Effector memory CD4-positive, alpha-beta T cell (primary cell): ENCODE measurements around the gene SLC35E2B.
"Not testable (repeated sequence)": the region's sequence is repeated elsewhere in the genome, so short reads cannot be mapped to it uniquely, and the experiment has no call there.

Experiments used
- DNase-seq, 3 donors: peaks; one replicate each; pipeline ENCODE4 v3.0.0-alpha.2; 2020
- H3K27ac ChIP-seq: 2 replicates; pipeline ENCODE4 v1.7.0; 2013; ENCODE audit warnings: mild to moderate bottlenecking, low read length, moderate library complexity; ENCODE audit not compliant: insufficient read depth, poor library complexity, severe bottlenecking
- H3K27me3 ChIP-seq: replicated peaks from 2 replicates; pipeline ENCODE4 v1.7.0; 2013; ENCODE audit warnings: mild to moderate bottlenecking, low read length; ENCODE audit not compliant: insufficient read depth, control insufficient read depth, poor library complexity, severe bottlenecking
- H3K36me3 ChIP-seq: 2 replicates; pipeline ENCODE4 v1.7.0; 2013; ENCODE audit warnings: mild to moderate bottlenecking, low read length, moderate library complexity; ENCODE audit not compliant: control insufficient read depth, insufficient read depth
- H3K4me1 ChIP-seq: 2 replicates; pipeline ENCODE4 v1.7.0; 2013; ENCODE audit warnings: low read length, mild to moderate bottlenecking; ENCODE audit not compliant: control insufficient read depth, insufficient read depth, poor library complexity, severe bottlenecking
- H3K4me3 ChIP-seq: 2 replicates; pipeline ENCODE4 v1.7.0; 2013; ENCODE audit warnings: low read length, low read depth, mild to moderate bottlenecking; ENCODE audit not compliant: insufficient read depth, poor library complexity, severe bottlenecking
- H3K9me3 ChIP-seq: 2 replicates; pipeline ENCODE4 v1.7.0; 2013; ENCODE audit warnings: mild to moderate bottlenecking, low read length, moderate library complexity; ENCODE audit not compliant: control insufficient read depth

The SLC35E2B gene

DNA sequence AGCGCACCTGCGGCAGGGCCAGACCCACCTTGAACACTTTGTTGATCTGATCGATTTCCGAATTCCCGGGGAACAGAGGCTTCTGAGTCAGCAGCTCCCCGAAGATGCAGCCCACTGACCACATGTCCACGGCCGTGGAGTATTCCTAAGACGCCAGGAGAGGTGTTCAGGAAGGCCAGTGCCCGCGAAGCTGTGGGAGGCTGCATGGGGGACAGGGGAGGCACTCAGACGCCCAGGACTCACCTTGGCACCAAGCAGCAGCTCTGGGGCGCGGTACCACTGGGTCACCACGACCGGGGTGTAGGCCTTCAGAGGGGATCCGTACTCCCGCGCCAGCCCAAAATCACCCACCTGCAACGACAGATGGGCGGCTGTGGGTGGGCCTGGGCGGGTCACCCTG lies 11.2 kb upstream of the SLC35E2B start:
- Histone ChIP-seq H3K27ac (no peak overlapping the region), H3K4me3 (no peak overlapping the region), H3K27me3 (no peaks in the 10 kb centered on the region), H3K9me3 (no peaks in the 10 kb centered on the region), H3K4me1 (no peaks in the 10 kb centered on the region), H3K36me3 (peaks cover 12% of the 10 kb centered on the region)
- DNase-seq = no peak

DNA sequence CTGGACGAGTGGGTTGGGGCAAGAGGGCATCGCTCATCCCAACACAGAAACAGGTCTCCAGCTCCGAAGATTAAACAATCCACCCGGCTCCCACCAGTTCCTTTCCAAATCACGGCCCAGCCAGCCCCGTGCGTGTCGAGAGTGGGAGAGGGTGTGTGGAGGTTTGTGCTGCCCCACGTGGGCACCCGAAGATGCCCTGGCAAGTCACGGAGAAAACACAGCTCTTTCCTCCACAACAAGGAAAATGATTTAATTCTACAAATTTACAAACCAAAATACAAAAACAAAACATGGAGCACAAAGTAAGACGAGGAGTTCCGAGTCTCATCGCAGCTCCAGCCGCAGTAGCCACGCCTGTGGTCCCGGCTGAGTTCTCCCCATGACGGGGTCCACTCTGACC lies 9.9 kb upstream of the SLC35E2B start:
- peaks cover 12% of the 10 kb centered on the region for H3K36me3 ChIP-seq
- DNase-seq = not testable (repeated sequence)

DNA sequence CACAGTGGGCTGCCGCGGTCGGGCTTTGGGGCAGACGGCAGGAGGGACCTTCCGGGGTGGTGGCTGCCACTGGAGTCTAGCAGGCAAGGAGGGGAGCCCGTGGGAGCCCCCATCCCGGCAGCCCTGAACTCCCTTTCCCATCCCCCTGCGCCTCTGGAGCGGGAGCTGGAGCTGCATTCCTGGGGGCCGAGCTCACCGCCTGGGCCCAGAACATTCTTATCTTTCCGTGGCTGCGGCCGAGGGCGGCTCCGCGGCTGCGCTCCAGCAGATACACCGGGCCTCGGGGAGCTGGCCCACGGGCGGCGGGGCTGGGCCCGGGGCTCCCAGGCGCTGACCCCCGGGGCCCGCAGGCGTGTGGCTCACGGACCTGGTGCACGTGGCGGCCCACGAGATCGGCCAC lies 8.0 kb upstream of the SLC35E2B start:
- H3K4me1 ChIP-seq, H3K27ac ChIP-seq, H3K9me3 ChIP-seq, H3K27me3 ChIP-seq, DNase-seq, H3K4me3 ChIP-seq: not testable (repeated sequence)
- peaks cover 12% of the 10 kb centered on the region for H3K36me3 ChIP-seq

More for the DNA sequence above, 9.9 kb upstream of the SLC35E2B start:
- not testable (repeated sequence) for H3K9me3 ChIP-seq, H3K27ac ChIP-seq, H3K4me1 ChIP-seq, H3K4me3 ChIP-seq, H3K27me3 ChIP-seq

DNA sequence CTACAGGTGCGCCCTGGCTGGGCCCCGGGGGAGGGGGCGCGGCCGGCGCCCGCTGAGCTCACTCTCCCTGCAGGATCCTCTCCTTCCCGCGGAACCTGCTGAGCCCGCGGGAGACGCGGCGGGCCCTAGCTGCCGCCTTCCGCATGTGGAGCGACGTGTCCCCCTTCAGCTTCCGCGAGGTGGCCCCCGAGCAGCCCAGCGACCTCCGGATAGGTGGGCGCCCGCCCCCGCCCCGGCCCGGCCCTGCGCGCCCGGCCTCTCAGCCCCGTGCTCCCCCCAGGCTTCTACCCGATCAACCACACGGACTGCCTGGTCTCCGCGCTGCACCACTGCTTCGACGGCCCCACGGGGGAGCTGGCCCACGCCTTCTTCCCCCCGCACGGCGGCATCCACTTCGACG lies 7.5 kb upstream of the SLC35E2B start:
- H3K27me3 ChIP-seq, H3K27ac ChIP-seq, H3K4me1 ChIP-seq, DNase-seq, H3K4me3 ChIP-seq, H3K9me3 ChIP-seq: not testable (repeated sequence)
- H3K36me3 ChIP-seq = peaks cover 12% of the 10 kb centered on the region

DNA sequence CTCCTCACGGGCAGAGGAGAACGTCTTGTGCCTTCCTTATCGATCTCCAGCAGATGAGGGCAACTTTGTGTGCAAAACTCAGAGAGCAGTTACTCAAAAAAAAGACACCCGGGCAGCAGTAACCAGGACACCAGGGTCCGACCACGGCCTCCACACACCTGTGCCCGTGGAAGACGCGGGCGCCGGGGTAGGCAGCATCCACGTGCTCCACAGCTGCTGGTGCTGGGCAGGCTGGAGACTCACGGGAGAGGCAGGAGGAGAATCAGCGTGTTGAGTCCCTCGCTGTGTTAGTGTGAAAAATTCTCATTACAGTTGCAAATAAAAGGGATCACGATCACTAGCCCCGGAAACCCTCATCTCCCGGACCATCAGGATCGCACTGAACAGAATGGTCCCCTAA lies 6.5 kb upstream of the SLC35E2B start:
- not testable (repeated sequence) for DNase-seq, H3K9me3 ChIP-seq, H3K4me3 ChIP-seq, H3K36me3 ChIP-seq, H3K27me3 ChIP-seq, H3K27ac ChIP-seq, H3K4me1 ChIP-seq

DNA sequence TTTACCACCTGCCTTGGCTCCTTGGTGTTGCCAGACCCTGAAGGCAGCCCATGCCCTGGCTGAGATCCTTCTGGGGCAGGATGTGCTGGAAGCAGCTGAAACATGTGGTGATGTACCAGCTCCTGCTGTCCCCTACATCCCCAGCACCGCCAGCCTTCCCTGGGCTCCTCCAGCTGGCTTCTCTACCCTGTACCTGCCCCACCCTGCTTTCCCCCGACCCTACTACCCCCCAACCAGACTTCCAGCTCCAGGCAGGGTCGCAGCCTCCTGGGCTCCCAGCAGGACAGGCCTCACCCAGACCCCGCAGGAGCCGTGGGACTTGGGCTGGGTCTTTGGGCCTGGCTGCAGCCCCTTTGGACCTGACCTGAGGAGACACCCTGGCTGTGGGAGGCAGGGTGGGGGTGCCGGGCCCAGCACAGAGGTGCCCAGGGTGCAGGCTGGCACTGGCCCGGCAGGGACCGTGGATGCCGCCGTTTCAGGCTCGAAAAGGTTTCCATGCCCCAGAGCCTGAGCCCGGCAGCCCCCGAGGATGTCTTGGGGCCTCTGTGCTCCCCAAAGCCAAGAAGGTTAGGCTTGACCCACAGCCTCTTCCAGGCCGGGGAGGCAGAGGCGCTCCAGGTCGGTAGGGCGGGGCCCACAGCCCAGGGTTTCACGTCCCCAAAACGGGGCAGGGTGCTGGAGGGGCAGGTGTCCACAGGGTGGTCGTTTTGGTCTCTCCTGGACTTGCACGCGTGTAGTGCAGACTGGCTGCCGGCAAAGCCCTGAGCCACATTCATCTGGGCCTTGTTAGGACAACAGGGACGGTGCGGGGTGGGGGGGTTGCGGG lies 5.0 kb upstream of the SLC35E2B start:
- H3K4me3 ChIP-seq, H3K27me3 ChIP-seq, DNase-seq, H3K4me1 ChIP-seq, H3K9me3 ChIP-seq, H3K36me3 ChIP-seq, H3K27ac ChIP-seq: not testable (repeated sequence)

DNA sequence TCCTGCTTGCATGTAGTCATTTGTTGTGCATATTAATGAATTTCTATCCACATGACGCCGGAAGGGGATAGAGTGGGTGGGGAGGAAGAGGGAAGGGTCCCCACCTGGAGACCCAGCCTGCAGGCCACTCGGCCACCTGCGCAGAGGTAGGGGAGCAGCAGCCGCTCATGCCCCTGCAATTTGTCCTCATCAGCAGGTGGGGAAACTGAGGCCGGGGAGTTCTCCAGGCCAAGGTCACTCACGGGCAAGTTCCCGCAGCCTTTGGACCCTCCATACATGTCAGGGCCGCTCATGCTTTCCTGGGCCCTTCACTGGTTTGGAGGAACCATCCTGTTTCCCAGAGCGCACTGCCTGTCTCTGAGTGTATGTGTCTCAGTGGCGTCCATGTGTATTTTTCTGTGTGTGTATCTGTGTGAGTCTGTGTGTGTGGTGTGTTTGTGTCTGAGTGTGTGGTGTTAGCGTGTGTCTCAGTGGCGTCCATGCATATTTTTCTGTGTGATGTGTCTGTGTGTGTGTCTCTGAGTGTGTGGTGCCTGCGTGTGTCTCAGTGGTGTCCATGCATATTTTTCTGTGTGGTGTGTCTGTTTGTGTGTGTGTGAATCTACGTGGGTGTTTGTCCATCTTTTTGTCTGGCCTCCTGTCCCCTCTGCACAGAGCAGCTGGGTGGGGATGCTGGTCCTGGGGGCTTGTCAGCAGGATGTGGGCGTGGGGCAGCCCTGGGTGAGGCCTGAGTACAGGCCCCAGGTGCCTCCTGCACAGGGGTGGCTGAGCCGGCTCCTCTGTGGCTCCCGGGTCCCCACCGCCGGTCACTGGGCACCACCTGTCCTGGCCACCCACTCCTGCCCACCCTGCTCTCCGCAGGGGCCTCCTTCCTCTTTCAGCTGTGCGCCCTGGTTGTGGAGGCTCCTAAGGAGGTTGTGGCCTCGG lies 4.1 kb upstream of the SLC35E2B start:
- not testable (repeated sequence) for H3K27me3 ChIP-seq, DNase-seq, H3K27ac ChIP-seq, H3K36me3 ChIP-seq, H3K9me3 ChIP-seq, H3K4me3 ChIP-seq, H3K4me1 ChIP-seq

DNA sequence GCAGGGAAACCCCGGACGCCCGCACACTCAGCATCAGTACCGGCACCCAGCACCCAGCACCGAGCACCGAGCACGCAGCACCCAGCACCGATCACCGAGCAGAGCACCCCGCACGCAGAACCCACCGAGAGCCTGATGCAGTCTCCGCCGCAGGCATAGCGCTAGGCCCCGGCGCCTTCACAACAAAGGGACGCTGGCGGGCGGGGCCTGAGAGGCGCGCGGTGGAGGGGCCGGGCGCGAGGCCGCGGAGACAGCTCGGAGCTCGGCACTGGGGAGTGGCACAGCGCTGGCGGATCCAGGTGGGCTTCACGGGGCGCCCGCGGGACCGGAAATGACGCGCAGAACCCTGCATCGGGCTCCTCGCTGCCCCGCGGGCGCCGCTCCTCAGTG lies 276 bp downstream of the SLC35E2B start:
- not testable (repeated sequence) for H3K9me3 ChIP-seq, H3K4me1 ChIP-seq, H3K36me3 ChIP-seq, H3K27me3 ChIP-seq
- peak in 2 of 3 donors; percentile 72 to 82 for DNase-seq
- H3K4me3 ChIP-seq = peak overlapping the region; percentile 40
- peak overlapping the region; percentile 88 for H3K27ac ChIP-seq

DNA sequence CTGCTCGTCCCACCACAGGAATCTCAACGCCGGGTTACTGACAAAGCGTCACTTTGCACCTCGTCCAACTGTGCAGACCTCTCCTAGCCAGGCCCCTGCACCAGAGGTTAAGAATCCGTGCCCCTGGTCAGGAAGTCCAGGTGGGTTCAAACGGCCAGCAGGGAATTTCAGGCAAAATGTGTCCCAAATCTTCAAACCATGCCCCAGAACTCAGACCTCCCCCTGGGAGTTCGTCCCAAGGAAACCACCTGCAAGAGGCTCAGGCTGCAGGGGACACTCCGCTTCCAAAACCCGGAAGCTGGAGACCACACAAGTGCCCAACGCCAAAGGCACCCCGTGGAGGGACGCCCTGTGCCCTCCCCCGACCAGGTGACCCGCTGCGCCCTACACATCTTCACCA lies 1.2 kb downstream of the SLC35E2B start:
- H3K27me3 ChIP-seq, DNase-seq, H3K9me3 ChIP-seq, H3K36me3 ChIP-seq, H3K4me1 ChIP-seq, H3K4me3 ChIP-seq, H3K27ac ChIP-seq: not testable (repeated sequence)

DNA sequence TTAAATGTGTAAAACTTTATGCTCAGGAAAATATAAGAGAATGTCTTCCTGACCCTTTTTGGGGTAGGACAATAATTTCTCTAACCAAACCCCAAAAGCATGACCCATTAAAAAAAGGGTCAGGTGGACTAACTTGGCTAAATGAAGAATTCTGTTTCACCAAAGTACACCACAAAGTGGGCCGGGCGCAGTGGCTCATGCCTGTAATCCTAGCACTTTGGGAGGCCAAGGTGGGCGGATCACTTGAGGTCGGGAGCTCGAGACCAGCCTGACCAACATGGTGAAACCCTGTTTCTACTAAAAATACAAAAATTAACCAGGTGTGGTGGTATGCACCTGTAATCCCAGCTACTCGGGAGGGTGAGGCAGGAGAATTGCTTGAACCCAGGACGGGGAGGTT lies 3.1 kb downstream of the SLC35E2B start:
- not testable (repeated sequence) for H3K4me3 ChIP-seq, DNase-seq, H3K4me1 ChIP-seq, H3K36me3 ChIP-seq, H3K27ac ChIP-seq, H3K9me3 ChIP-seq, H3K27me3 ChIP-seq
